ENCODE data around the gene PLA2G4A. TPM values are rescaled to one million over a fixed set of nuclear protein-coding genes. Genes with fewer than 3 reads are reported as not detected.

PLA2G4A gene
- total RNA-seq, 1 experiment from 2014 or later = 8.6 TPM

DNA sequence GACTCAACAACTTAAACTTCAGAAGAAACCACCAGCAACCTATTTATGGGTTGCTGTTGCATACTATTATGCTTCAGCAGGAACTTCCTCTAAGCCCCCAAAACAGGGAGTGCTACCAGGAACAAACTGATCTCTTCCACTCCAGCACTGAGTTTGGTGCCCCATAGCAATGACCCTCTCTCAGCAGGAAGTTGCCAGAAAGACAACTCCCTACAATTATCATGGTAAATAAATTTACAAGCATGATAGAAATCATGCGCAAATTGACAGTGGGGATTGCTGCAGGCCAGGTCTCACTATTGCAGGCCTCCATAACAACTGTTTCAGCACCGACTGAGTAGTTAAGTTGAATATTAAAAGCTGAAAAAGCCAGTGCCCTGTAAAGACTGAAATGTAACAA is 180.6 kb downstream of the PLA2G4A start:
- no peak overlapping the region for H3K4me2 ChIP-seq (ENCODE audit: low read length)
- ChIA-PET RAD21 (ENCODE audit: low non-redundant PET in 1 of 2, low total read pairs in 2 of 2, uncharacterized antibody in 2 of 2, unreplicated experiment in 2 of 2) (no interaction called here), POLR2A (no interaction called here), CTCF (no interaction called here)
- H3K9me2 ChIP-seq (ENCODE audit: insufficient read depth) = no peaks in the 10 kb centered on the region
- DNase-seq (ENCODE audit: low read depth, low spot score) = no peak
- no peaks in the 10 kb centered on the region for H3K79me2 ChIP-seq (ENCODE audit: insufficient read depth, low read length)
- no peak overlapping the region for H3K4me3 ChIP-seq (replicated peaks in 1 of 2; ENCODE audit: low read depth in 1 of 2, low read length in 2 of 2)
- H3K36me3 ChIP-seq (ENCODE audit: control insufficient read depth in 1 of 2, insufficient read depth in 2 of 2, low read length in 2 of 2) = no peaks in the 10 kb centered on the region
- H4K20me1 ChIP-seq (ENCODE audit: insufficient read depth) = no peaks in the 10 kb centered on the region
- TF ChIP-seq, protein P1, sequence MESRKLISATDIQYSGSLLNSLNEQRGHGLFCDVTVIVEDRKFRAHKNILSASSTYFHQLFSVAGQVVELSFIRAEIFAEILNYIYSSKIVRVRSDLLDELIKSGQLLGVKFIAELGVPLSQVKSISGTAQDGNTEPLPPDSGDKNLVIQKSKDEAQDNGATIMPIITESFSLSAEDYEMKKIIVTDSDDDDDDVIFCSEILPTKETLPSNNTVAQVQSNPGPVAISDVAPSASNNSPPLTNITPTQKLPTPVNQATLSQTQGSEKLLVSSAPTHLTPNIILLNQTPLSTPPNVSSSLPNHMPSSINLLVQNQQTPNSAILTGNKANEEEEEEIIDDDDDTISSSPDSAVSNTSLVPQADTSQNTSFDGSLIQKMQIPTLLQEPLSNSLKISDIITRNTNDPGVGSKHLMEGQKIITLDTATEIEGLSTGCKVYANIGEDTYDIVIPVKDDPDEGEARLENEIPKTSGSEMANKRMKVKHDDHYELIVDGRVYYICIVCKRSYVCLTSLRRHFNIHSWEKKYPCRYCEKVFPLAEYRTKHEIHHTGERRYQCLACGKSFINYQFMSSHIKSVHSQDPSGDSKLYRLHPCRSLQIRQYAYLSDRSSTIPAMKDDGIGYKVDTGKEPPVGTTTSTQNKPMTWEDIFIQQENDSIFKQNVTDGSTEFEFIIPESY (IDR thresholded peaks at IDR 0.05; ENCODE audit: extremely low read depth, insufficient replicate concordance, low read length) = no peak
- TF ChIP-seq JUND (IDR thresholded peaks at IDR 0.05) (no peak), TCF7L2 (IDR thresholded peaks at IDR 0.05; ENCODE audit: borderline replicate concordance, extremely low read depth, insufficient read depth, insufficient read length) (no peak), POLR2AphosphoS5 (IDR thresholded peaks at IDR 0.05; ENCODE audit: low read depth, low read length) (no peak), EZH2phosphoT487 (IDR thresholded peaks at IDR 0.05; ENCODE audit: borderline replicate concordance) (no peak), SIN3A (IDR thresholded peaks at IDR 0.05; ENCODE audit: low read depth) (no peak), ZNF274 (IDR thresholded peaks at IDR 0.05; ENCODE audit: low read depth, low read length) (no peak), CTCF (IDR thresholded peaks at IDR 0.05 in 2 of 3, conservative IDR thresholded peaks at IDR 0.05 in 1 of 3; ENCODE audit: borderline replicate concordance in 1 of 3, insufficient read depth in 1 of 3, low read depth in 2 of 3, low read length in 2 of 3) (no peak), EZH2 (IDR thresholded peaks at IDR 0.05) (no peak), FOSL1 (IDR thresholded peaks at IDR 0.05; ENCODE audit: low read depth) (no peak), YY1 (IDR thresholded peaks at IDR 0.05; ENCODE audit: extremely low read depth, insufficient replicate concordance, low read depth, low read length) (no peak), ELF1 (IDR thresholded peaks at IDR 0.05; ENCODE audit: borderline replicate concordance, low read depth) (no peak), SP1 (IDR thresholded peaks at IDR 0.05; ENCODE audit: low read depth) (no peak), POLR2A (IDR thresholded peaks at IDR 0.05; ENCODE audit: borderline replicate concordance, extremely low read depth, insufficient read depth, insufficient read length) (no peak)
- H2AFZ ChIP-seq (ENCODE audit: low read depth, low read length, poor library complexity, severe bottlenecking) = no peak overlapping the region
- H3K27me3 ChIP-seq (ENCODE audit: insufficient read depth, low read length) = no peaks in the 10 kb centered on the region
- intact Hi-C loops (cut with micrococcal nuclease) = no loop called here
- no peak overlapping the region for H3K27ac ChIP-seq (ENCODE audit: low read depth, low read length)
- no peaks in the 10 kb centered on the region for H3K4me1 ChIP-seq (ENCODE audit: control insufficient read depth in 1 of 2, insufficient read depth in 2 of 2, low read length in 2 of 2)
- BruUV-seq (replicated peaks) = no TSS peak
- H3K9me3 ChIP-seq (ENCODE audit: control insufficient read depth in 1 of 2, insufficient read depth in 1 of 2, low read depth in 1 of 2, low read length in 2 of 2) = no peaks in the 10 kb centered on the region
- ATAC-seq = no peak
- no peak overlapping the region for H3K9ac ChIP-seq (ENCODE audit: low read length)
